Measurements from ENCODE around the gene HPS5. TPM values are rescaled to one million over a fixed set of nuclear protein-coding genes. Genes with fewer than 3 reads are reported as not detected.

The HPS5 gene
- total and polyA plus RNA-seq, 2 donors (not counting 3 experiments of a cell fraction or from before 2014, with no cell fraction given): 4.7 to 14.1 TPM

GRCh38 chr11:18317551-18317950 lies 4.4 kb downstream of the HPS5 start:
- Histone ChIP-seq H3K79me2 (ENCODE audit: control insufficient read depth, insufficient read depth, low read length) (peaks cover 12% of the 10 kb centered on the region), H3K9me1 (replicated peaks; ENCODE audit: control insufficient read depth, extremely low read depth, insufficient read depth, low read length) (no peaks in the 10 kb centered on the region)
- intact Hi-C loops (cut with micrococcal nuclease): no loop called here

More at GRCh38 chr11:18317551-18317950, 4.4 kb downstream of the HPS5 start:
- Histone ChIP-seq H3K36me3 (ENCODE audit: control insufficient read depth in 2 of 2, extremely low read depth in 1 of 2, insufficient read depth in 2 of 2, low read length in 2 of 2) (peaks cover 0 to 2% of the 10 kb centered on the region in 2 experiments), H3K27me3 (ENCODE audit: control insufficient read depth in 2 of 2, insufficient read depth in 2 of 2, low read length in 2 of 2) (no peaks in the 10 kb centered on the region), H3K27ac (ENCODE audit: insufficient read depth, low read depth, low read length) (no peak overlapping the region), H2AFZ (ENCODE audit: low read depth, low read length) (no peak overlapping the region), H4K20me1 (replicated peaks; ENCODE audit: control insufficient read depth, extremely low read depth, insufficient read depth, low read length) (no peaks in the 10 kb centered on the region), H3K9me3 (replicated peaks; ENCODE audit: control insufficient read depth, insufficient read depth, low read length) (no peaks in the 10 kb centered on the region), H3K9ac (replicated peaks; ENCODE audit: extremely low read depth, insufficient read depth, low read length) (no peak overlapping the region), H3K4me3 (replicated peaks in 1 of 3; ENCODE audit: insufficient read depth in 1 of 3, low read depth in 1 of 3, low read length in 3 of 3) (no peak overlapping the region), H3K4me1 (ENCODE audit: control insufficient read depth, extremely low read depth, insufficient read depth, low read length) (peaks cover 9% of the 10 kb centered on the region), H3K4me2 (ENCODE audit: insufficient read depth, low read length) (no peak overlapping the region)
- ChIA-PET POLR2A (no interaction called here), CTCF (no interaction called here)
- no TSS peak for BruUV-seq (replicated peaks)
- no peak for TF ChIP-seq POLR2AphosphoS5 (IDR thresholded peaks at IDR 0.05; ENCODE audit: insufficient read depth, low read depth, low read length)
- TF ChIP-seq GATA2 (IDR thresholded peaks at IDR 0.05; ENCODE audit: insufficient read depth, insufficient read length, low read depth, low read length): no peak
- no peak for TF ChIP-seq MYC (IDR thresholded peaks at IDR 0.05; ENCODE audit: low read depth, low read length)
- no peak for TF ChIP-seq CTCF (IDR thresholded peaks at IDR 0.05; ENCODE audit: extremely low read depth in 1 of 2, insufficient read depth in 1 of 2, low read depth in 1 of 2, low read length in 2 of 2)
- TF ChIP-seq MAX (IDR thresholded peaks at IDR 0.05; ENCODE audit: insufficient read depth, insufficient read length): no peak
- TF ChIP-seq POLR2A (IDR thresholded peaks at IDR 0.05; ENCODE audit: low read depth, low read length): no peak
- TF ChIP-seq FOS (IDR thresholded peaks at IDR 0.05; ENCODE audit: borderline replicate concordance, insufficient read depth, low read length): no peak
- no peak for TF ChIP-seq JUN (IDR thresholded peaks at IDR 0.05; ENCODE audit: borderline replicate concordance, insufficient read depth, insufficient read length, low read depth)
- no peak for TF ChIP-seq EZH2 (IDR thresholded peaks at IDR 0.05; ENCODE audit: borderline replicate concordance, low read depth, low read length, severe bottlenecking)
- no peak for FAIRE-seq
- DNase-seq (ENCODE audit: low read depth, low spot score): no peak
- dilution Hi-C loops (cut with MboI; ENCODE audit: extremely low pct_ligation_motif_present, low sequenced_read_pairs): no loop called here

Data from endothelial cell of umbilical vein (primary cell).